Measurements from ENCODE around the gene MCRIP2. TPM values are rescaled to one million over a fixed set of nuclear protein-coding genes. Genes with fewer than 3 reads are reported as not detected.

Gene MCRIP2
- polyA plus RNA-seq, 1 donor from 2014 or later: 29.1 TPM

DNA sequence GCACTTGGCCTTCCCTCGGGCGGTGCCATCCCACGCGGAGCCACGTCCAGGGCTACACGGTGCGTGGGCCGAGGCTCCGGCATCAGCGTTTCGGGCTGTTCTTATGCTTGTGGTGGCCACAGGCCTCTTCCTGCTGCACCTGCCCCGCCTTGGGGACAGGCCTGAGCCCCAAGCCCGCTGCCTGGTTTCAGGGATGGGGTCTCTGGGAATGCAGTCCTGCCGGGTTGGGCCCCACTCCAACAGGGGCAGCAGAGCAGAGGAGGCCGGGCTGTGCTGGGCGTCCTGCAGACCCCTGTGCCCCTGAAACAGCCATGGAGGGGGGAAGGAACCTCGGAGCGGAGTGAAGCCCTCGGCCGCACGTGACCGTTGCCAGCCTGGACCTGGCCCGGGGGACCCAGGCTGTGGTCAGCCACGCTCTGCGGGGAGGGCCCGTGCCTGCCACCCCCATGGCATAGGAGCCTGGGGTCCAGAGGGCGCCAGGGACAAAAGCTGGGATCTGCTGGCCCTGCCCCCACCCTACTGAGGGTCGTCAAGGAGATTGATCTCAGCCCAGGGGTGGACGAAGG is 11.3 kb upstream of the MCRIP2 start:
- no peaks in the 10 kb centered on the region for H3K27me3 ChIP-seq (ENCODE audit: insufficient read depth, low read depth, low read length)
- H3K4me3 ChIP-seq (ENCODE audit: low read length): no peak overlapping the region
- H3K79me2 ChIP-seq (replicated peaks; ENCODE audit: insufficient read depth, low read length): no peaks in the 10 kb centered on the region
- no peaks in the 10 kb centered on the region for H3K36me3 ChIP-seq (ENCODE audit: insufficient read depth, low read length)
- TF ChIP-seq MXI1 (conservative IDR thresholded peaks at IDR 0.05; ENCODE audit: poor library complexity, severe bottlenecking) (no peak), POLR2AphosphoS5 (IDR thresholded peaks at IDR 0.05) (no peak)
- no peaks in the 10 kb centered on the region for H3F3A ChIP-seq (ENCODE audit: insufficient read depth, low read length, poor library complexity, severe bottlenecking)
- H4K20me1 ChIP-seq (ENCODE audit: insufficient read depth): no peaks in the 10 kb centered on the region
- H3K4me2 ChIP-seq (ENCODE audit: low read length): no peak overlapping the region
- H3K9me2 ChIP-seq (ENCODE audit: insufficient read depth, low read length): no peaks in the 10 kb centered on the region
- no peak overlapping the region for H3K9ac ChIP-seq (ENCODE audit: low read length)
- no peaks in the 10 kb centered on the region for H3K9me3 ChIP-seq (ENCODE audit: low read length)
- H3K27ac ChIP-seq (ENCODE audit: low read length): no peak overlapping the region
- no peak overlapping the region for H2AFZ ChIP-seq (ENCODE audit: low read depth, low read length)

DNA sequence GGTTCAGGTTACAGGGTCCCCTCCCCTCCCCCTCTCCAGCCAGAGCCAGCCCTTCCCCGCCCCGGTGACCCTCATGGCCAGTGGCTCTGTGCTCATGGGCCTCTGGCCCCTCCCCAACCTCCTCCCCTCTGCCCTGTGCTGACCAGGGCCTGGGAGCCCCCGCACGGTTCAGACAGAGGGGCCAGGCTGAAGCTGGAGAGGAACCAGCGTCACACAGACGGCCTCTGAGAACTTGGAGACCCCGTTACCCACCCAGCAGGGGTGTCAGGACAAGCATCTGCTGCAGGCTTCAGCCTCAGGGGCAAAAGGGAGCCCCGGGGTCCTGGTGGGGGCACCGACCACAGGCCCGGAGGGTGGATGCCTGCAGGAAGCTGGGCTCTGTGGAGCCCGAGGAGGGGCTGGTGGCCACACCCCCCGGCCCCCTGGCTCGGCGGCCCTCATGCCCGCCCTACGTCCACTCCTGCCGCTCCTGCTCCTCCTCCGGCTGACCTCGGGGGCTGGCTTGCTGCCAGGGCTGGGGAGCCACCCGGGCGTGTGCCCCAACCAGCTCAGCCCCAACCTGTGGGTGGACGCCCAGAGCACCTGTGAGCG is 10.7 kb upstream of the MCRIP2 start, which contains the start of gene WFIKKN1:
Gene WFIKKN1 (plus strand): TSS at position 171 of the 591 bp plus-strand sequence. CDS start 269 bp downstream, at position 440.
- Histone ChIP-seq H3K36me3 (ENCODE audit: insufficient read depth, low read length) (no peaks in the 10 kb centered on the region), H2AFZ (ENCODE audit: low read depth, low read length) (no peak within 1 kb of the TSS), H3K9me2 (ENCODE audit: insufficient read depth, low read length) (no peaks in the 10 kb centered on the region), H3K9ac (ENCODE audit: low read length) (no peak within 1 kb of the TSS), H3F3A (ENCODE audit: insufficient read depth, low read length, poor library complexity, severe bottlenecking) (no peaks in the 10 kb centered on the region), H3K9me3 (ENCODE audit: low read length) (no peaks in the 10 kb centered on the region), H3K4me2 (ENCODE audit: low read length) (no peak within 1 kb of the TSS), H4K20me1 (ENCODE audit: insufficient read depth) (no peaks in the 10 kb centered on the region), H3K27me3 (ENCODE audit: insufficient read depth, low read depth, low read length) (no peaks in the 10 kb centered on the region), H3K79me2 (replicated peaks; ENCODE audit: insufficient read depth, low read length) (no peaks in the 10 kb centered on the region), H3K27ac (ENCODE audit: low read length) (no peak within 1 kb of the TSS), H3K4me3 (ENCODE audit: low read length) (no peak within 1 kb of the TSS)
- no peak for TF ChIP-seq MXI1 (conservative IDR thresholded peaks at IDR 0.05; ENCODE audit: poor library complexity, severe bottlenecking)
- no peak for TF ChIP-seq POLR2AphosphoS5 (IDR thresholded peaks at IDR 0.05)
- no peak for TF ChIP-seq RAD21 (conservative IDR thresholded peaks at IDR 0.05)
- no peak for TF ChIP-seq EZH2 (IDR thresholded peaks at IDR 0.05; ENCODE audit: borderline replicate concordance, insufficient read depth, low read length, poor library complexity, severe bottlenecking)
- TF ChIP-seq, protein P1, sequence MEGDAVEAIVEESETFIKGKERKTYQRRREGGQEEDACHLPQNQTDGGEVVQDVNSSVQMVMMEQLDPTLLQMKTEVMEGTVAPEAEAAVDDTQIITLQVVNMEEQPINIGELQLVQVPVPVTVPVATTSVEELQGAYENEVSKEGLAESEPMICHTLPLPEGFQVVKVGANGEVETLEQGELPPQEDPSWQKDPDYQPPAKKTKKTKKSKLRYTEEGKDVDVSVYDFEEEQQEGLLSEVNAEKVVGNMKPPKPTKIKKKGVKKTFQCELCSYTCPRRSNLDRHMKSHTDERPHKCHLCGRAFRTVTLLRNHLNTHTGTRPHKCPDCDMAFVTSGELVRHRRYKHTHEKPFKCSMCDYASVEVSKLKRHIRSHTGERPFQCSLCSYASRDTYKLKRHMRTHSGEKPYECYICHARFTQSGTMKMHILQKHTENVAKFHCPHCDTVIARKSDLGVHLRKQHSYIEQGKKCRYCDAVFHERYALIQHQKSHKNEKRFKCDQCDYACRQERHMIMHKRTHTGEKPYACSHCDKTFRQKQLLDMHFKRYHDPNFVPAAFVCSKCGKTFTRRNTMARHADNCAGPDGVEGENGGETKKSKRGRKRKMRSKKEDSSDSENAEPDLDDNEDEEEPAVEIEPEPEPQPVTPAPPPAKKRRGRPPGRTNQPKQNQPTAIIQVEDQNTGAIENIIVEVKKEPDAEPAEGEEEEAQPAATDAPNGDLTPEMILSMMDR (IDR thresholded peaks at IDR 0.05; ENCODE audit: poor library complexity, severe bottlenecking): no peak
- no peak for TF ChIP-seq TAF1 (IDR thresholded peaks at IDR 0.05; ENCODE audit: low read depth)
- no peak for TF ChIP-seq EP300 (conservative IDR thresholded peaks at IDR 0.05; ENCODE audit: poor library complexity, severe bottlenecking)
- TF ChIP-seq, protein P2, sequence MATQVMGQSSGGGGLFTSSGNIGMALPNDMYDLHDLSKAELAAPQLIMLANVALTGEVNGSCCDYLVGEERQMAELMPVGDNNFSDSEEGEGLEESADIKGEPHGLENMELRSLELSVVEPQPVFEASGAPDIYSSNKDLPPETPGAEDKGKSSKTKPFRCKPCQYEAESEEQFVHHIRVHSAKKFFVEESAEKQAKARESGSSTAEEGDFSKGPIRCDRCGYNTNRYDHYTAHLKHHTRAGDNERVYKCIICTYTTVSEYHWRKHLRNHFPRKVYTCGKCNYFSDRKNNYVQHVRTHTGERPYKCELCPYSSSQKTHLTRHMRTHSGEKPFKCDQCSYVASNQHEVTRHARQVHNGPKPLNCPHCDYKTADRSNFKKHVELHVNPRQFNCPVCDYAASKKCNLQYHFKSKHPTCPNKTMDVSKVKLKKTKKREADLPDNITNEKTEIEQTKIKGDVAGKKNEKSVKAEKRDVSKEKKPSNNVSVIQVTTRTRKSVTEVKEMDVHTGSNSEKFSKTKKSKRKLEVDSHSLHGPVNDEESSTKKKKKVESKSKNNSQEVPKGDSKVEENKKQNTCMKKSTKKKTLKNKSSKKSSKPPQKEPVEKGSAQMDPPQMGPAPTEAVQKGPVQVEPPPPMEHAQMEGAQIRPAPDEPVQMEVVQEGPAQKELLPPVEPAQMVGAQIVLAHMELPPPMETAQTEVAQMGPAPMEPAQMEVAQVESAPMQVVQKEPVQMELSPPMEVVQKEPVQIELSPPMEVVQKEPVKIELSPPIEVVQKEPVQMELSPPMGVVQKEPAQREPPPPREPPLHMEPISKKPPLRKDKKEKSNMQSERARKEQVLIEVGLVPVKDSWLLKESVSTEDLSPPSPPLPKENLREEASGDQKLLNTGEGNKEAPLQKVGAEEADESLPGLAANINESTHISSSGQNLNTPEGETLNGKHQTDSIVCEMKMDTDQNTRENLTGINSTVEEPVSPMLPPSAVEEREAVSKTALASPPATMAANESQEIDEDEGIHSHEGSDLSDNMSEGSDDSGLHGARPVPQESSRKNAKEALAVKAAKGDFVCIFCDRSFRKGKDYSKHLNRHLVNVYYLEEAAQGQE (IDR thresholded peaks at IDR 0.05; ENCODE audit: borderline replicate concordance): no peak
- TF ChIP-seq SMC3 (conservative IDR thresholded peaks at IDR 0.05; ENCODE audit: poor library complexity): no peak

Measured in neural cell (in vitro differentiated cells).